RWPE1 (cell line): Measurements from ENCODE around the gene THOC7.
A peak's percentile ranks its signal among the peaks of the same experiment; 100 is the strongest.

ENCODE experiments used
- CTCF ChIA-PET: fragments of 350-600 bp; sonication (Branson Sonifier 250); formaldehyde crosslinking; extraction: SDS; loops from one replicate; lab custom pipeline; 2021; lab: Yijun Ruan, JAX
- POLR2A ChIA-PET: fragments of 400-600 bp; formaldehyde crosslinking; extraction: SDS; loops from one replicate; lab custom pipeline; 2020; ENCODE audit warnings: antibody characterized with exemption; ENCODE audit not compliant: low non-redundant PET; lab: Yijun Ruan, JAX
- DNase-seq: peaks from one replicate; pipeline ENCODE4 v3.0.0; 2012; ENCODE audit warnings: low spot score
- H3K27ac ChIP-seq: fragments of 450-650 bp; 2 replicates; pipeline ENCODE4 v1.5.1; 2017
- TF ChIP-seq, protein P1 (sequence below): fragments of 450-650 bp; conservative IDR thresholded peaks from 2 replicates; pipeline ENCODE4 v1.5.1; 2017; ENCODE audit warnings: low read depth, mild to moderate bottlenecking

The THOC7 gene

DNA sequence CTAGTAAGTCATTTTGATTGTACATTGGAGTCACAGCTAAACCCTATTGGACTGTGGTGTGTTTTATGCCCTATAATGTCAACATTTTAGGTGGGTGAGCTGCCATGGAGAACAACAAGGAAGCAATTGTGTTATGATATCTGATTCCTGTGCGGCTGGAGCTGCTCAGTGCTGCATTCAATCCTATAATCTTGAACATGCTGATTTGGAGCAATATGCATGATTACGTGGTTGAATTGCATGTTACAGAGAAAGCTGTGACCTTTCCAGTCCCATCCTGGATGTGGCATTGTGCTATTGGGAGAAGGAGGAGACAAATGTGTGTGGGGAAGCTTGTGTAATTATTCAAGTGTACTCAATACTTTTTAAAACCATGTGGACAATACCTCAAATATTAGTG, 64.7 kb downstream of the THOC7 start:
- DNase-seq = no peak
- TF ChIP-seq, protein P1, sequence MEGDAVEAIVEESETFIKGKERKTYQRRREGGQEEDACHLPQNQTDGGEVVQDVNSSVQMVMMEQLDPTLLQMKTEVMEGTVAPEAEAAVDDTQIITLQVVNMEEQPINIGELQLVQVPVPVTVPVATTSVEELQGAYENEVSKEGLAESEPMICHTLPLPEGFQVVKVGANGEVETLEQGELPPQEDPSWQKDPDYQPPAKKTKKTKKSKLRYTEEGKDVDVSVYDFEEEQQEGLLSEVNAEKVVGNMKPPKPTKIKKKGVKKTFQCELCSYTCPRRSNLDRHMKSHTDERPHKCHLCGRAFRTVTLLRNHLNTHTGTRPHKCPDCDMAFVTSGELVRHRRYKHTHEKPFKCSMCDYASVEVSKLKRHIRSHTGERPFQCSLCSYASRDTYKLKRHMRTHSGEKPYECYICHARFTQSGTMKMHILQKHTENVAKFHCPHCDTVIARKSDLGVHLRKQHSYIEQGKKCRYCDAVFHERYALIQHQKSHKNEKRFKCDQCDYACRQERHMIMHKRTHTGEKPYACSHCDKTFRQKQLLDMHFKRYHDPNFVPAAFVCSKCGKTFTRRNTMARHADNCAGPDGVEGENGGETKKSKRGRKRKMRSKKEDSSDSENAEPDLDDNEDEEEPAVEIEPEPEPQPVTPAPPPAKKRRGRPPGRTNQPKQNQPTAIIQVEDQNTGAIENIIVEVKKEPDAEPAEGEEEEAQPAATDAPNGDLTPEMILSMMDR = no peak
- CTCF ChIA-PET = no interaction called here
- no peak overlapping the region for H3K27ac ChIP-seq
- POLR2A ChIA-PET = no interaction called here

DNA sequence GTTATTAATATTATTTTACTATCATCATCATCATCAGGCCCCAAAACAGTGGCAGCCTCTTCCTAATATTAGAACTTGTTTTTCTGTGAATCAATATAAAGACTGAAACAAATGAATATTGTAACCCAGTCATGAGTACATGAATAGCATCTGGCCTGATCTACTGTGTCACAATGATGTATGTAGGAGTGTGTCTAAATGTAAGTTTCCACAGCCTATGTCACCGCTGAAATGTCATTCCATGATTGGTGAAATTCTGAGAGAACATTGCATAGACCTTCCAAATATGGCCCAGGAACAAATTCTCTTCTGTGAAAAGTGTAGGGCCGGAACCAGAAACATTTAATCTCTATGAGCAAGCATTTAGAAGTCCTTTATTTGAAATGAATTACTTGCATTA, 65.1 kb downstream of the THOC7 start:
- ChIA-PET CTCF (no interaction called here), POLR2A (no interaction called here)
- no peak overlapping the region for H3K27ac ChIP-seq
- DNase-seq = no peak
- TF ChIP-seq, protein P1 = no peak

GRCh38 chr3:63795438-63795837, 68.2 kb downstream of the THOC7 start:
- DNase-seq = no peak
- POLR2A ChIA-PET = no interaction called here
- CTCF ChIA-PET = no interaction called here
- TF ChIP-seq, protein P1 = no peak
- H3K27ac ChIP-seq = no peak overlapping the region

GRCh38 chr3:63791974-63792373, 71.6 kb downstream of the THOC7 start:
- POLR2A ChIA-PET = no interaction called here
- H3K27ac ChIP-seq = no peak overlapping the region
- TF ChIP-seq, protein P1 = no peak; the same call in 1 of the 2 replicates
- CTCF ChIA-PET = interaction anchor here (0.5 to 1.2 kb wide), 3 partner anchors 115 to 802 kb away, joined by 3 to 4 read pairs (median 3); no protein-coding TSS in a partner anchor
- DNase-seq = peak; percentile 36
